ENCODE data around the gene S1PR4. TPM values are rescaled to one million over a fixed set of nuclear protein-coding genes. Genes with fewer than 3 reads are reported as not detected.

Gene S1PR4
- total and polyA plus RNA-seq, 2 of the 8 experiments (the other 6 are each of a cell fraction or from before 2014, with no cell fraction given), result not detected

- TF ChIP-seq EGR1 (IDR thresholded peaks at IDR 0.05; ENCODE audit: borderline replicate concordance, low read depth, low read length) (no peak), CHD2 (IDR thresholded peaks at IDR 0.05; ENCODE audit: low read length) (no peak), SIN3A (conservative IDR thresholded peaks at IDR 0.05 in 1 of 2, IDR thresholded peaks at IDR 0.05 in 1 of 2; ENCODE audit: low read depth in 1 of 2, low read length in 2 of 2) (no peak), MAX (IDR thresholded peaks at IDR 0.05) (no peak), TEAD4 (IDR thresholded peaks at IDR 0.05; ENCODE audit: low read depth, low read length) (no peak), CHD1 (IDR thresholded peaks at IDR 0.05; ENCODE audit: low read depth, low read length) (no peak), EZH2 (IDR thresholded peaks at IDR 0.05; ENCODE audit: low read depth, low read length, severe bottlenecking) (no peak), KDM1A (IDR thresholded peaks at IDR 0.05; ENCODE audit: borderline replicate concordance, low read length) (no peak)
Observed at GRCh38 chr19:3206216-3206953, 27.8 kb downstream of the S1PR4 start (continued).
